Tibial nerve (tissue), 4 donors: ENCODE measurements around the gene ATP5MC2. TPM values are rescaled to one million over a fixed set of nuclear protein-coding genes. Genes with fewer than 3 reads are reported as not detected.

ENCODE experiments used
- DNase-seq, 2 donors: peaks; one replicate each; pipeline ENCODE4 v3.0.0-alpha.2; 2019; ENCODE audit warnings: low spot score in 2 of 2
- H3K27ac ChIP-seq, 4 donors: fragments of 200-600 bp; sonication (generic) in 3 of 4; one replicate each; pipeline ENCODE4 v1.5.1; 2017 to 2019; ENCODE audit warnings: mild to moderate bottlenecking in 1 of 4
- H3K27me3 ChIP-seq, 2 donors: fragments of 200-600 bp; sonication (generic) in 1 of 2; one replicate each; pipeline versions ENCODE4 v1.5.1 to v1.6.0; 2017 to 2019
- H3K36me3 ChIP-seq, 3 donors: fragments of 200-600 bp; sonication (generic); one replicate each; pipeline ENCODE4 v1.5.1; 2018 to 2019
- H3K4me1 ChIP-seq, 4 donors: fragments of 200-600 bp; sonication (generic) in 3 of 4; one replicate each; pipeline ENCODE4 v1.5.1; 2017 to 2019
- H3K4me3 ChIP-seq, 4 donors: fragments of 200-600 bp; sonication (generic) in 3 of 4; one replicate each; pipeline ENCODE4 v1.5.1; 2017 to 2019; ENCODE audit warnings: mild to moderate bottlenecking in 1 of 4, moderate library complexity in 1 of 4
- H3K9me3 ChIP-seq, 4 donors: fragments of 200-600 bp; sonication (generic) in 3 of 4; one replicate each; pipeline ENCODE4 v1.5.1; 2017 to 2019
- CTCF ChIP-seq, 5 experiments: fragments of 200-600 bp in 3 of 5; fragments of 450-650 bp in 2 of 5; sonication (generic) in 3 of 5; IDR thresholded peaks; one replicate each; pipeline ENCODE4 v1.5.1; 2016 to 2019; ENCODE audit warnings: antibody characterized with exemption in 5 of 5, mild to moderate bottlenecking in 3 of 5, moderate library complexity in 2 of 5
- EP300 ChIP-seq, 2 donors: sonication (generic); formaldehyde crosslinking; IDR thresholded peaks; one replicate each; pipeline ENCODE4 v1.6.1; 2017; ENCODE audit warnings: antibody characterized with exemption in 2 of 2, mild to moderate bottlenecking in 1 of 2
- POLR2A ChIP-seq, 2 donors: fragments of 450-650 bp; IDR thresholded peaks; one replicate each; pipeline ENCODE4 v1.6.1; 2017; ENCODE audit warnings: antibody characterized with exemption in 2 of 2, mild to moderate bottlenecking in 2 of 2, moderate library complexity in 2 of 2
- WGBS, 2 donors: methylation state at CpG; one replicate each; pipeline ENCODE4 v1.1.5; 2018; 5-methylcytosine and 5-hydroxymethylcytosine counted together
- total RNA-seq, 4 donors: library from RNA; depleted of rRNA; stranded (reverse); fragments of >200 nt; gene quantifications; one replicate each; pipeline ENCODE4 v1.1.0, GENCODE V29; 2016

The ATP5MC2 gene
- total RNA-seq, 4 donors from 2014 or later: 191 to 223 (median 208) TPM

DNA sequence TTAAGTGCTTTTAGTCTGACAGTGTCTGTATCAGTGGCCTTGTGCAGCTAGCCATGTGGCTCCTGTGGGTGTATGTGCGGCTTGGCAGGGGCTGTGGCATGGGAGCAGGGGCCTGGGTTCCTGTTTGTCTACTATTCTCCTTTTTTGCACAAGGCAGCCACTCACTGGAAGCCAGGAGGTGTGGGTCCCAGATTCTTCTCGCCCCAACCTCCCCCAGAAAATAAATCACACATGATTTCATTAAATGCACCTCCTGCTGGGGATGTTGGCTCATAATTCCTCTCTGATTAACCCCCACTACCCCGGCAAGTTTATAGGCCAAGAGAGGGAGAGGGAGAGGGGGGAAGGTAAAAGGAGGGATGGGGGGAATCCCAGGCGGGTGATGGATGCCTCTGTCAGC, 33.8 kb upstream of the ATP5MC2 start:
- Histone ChIP-seq H3K4me3 (no peak overlapping the region), H3K36me3 (peaks cover 0 to 41% (median 0%) of the 10 kb centered on the region in 3 donors), H3K9me3 (no peaks in the 10 kb centered on the region), H3K27me3 (peaks cover 0 to 14% of the 10 kb centered on the region in 2 donors), H3K27ac (no peak overlapping the region), H3K4me1 (peaks cover 0 to 4% (median 0%) of the 10 kb centered on the region in 4 donors)
- 42% methylated on average over 4 of the region's 4 CpGs for WGBS, 2 donors
- TF ChIP-seq EP300 (IDR thresholded peaks at IDR 0.05) (no peak), POLR2A (IDR thresholded peaks at IDR 0.05) (no peak), CTCF (IDR thresholded peaks at IDR 0.05) (no peak)
- no peak for DNase-seq

GRCh38 chr12:53706080-53706479, 30.2 kb upstream of the ATP5MC2 start:
- DNase-seq: no peak
- H3K27me3 ChIP-seq: peaks cover 0 to 47% of the 10 kb centered on the region in 2 donors
- no peak overlapping the region for H3K27ac ChIP-seq
- 76 to 81% methylated on average over 1 of the region's 1 CpG for WGBS, 2 donors
- H3K4me1 ChIP-seq: peaks cover 0 to 8% (median 0%) of the 10 kb centered on the region in 4 donors
- no peaks in the 10 kb centered on the region for H3K9me3 ChIP-seq
- no peak overlapping the region for H3K4me3 ChIP-seq
- peaks cover 0 to 5% (median 0%) of the 10 kb centered on the region in 3 donors for H3K36me3 ChIP-seq
- TF ChIP-seq POLR2A (IDR thresholded peaks at IDR 0.05) (no peak), CTCF (IDR thresholded peaks at IDR 0.05) (no peak)

GRCh38 chr12:53703756-53704155, 27.9 kb upstream of the ATP5MC2 start:
- Histone ChIP-seq H3K4me1 (peaks cover 0 to 4% (median 0%) of the 10 kb centered on the region in 4 donors), H3K27ac (no peak overlapping the region), H3K27me3 (peaks cover 2 to 70% of the 10 kb centered on the region in 2 donors), H3K36me3 (no peaks in the 10 kb centered on the region), H3K9me3 (no peaks in the 10 kb centered on the region), H3K4me3 (no peak overlapping the region)
- DNase-seq: no peak
- WGBS, 2 donors: 72 to 76% methylated on average over 4 of the region's 4 CpGs
- no peak for TF ChIP-seq EP300 (IDR thresholded peaks at IDR 0.05)
- no peak for TF ChIP-seq CTCF (IDR thresholded peaks at IDR 0.05)
- TF ChIP-seq POLR2A (IDR thresholded peaks at IDR 0.05): no peak

GRCh38 chr12:53701518-53702264, 25.8 kb upstream of the ATP5MC2 start:
- TF ChIP-seq CTCF (IDR thresholded peaks at IDR 0.05): peak; percentile 79 to 91 (median 87)
- no peak for TF ChIP-seq POLR2A (IDR thresholded peaks at IDR 0.05)
- Histone ChIP-seq H3K27me3 (peaks cover 2 to 89% of the 10 kb centered on the region in 2 donors), H3K4me3 (no peak overlapping the region), H3K9me3 (no peaks in the 10 kb centered on the region), H3K36me3 (no peaks in the 10 kb centered on the region), H3K4me1 (peaks cover 0 to 8% (median 3%) of the 10 kb centered on the region in 4 donors), H3K27ac (no peak overlapping the region)
- 6 to 7% methylated on average over 8 of the region's 8 CpGs for WGBS, 2 donors
- DNase-seq: peak; percentile 67 to 88

DNA sequence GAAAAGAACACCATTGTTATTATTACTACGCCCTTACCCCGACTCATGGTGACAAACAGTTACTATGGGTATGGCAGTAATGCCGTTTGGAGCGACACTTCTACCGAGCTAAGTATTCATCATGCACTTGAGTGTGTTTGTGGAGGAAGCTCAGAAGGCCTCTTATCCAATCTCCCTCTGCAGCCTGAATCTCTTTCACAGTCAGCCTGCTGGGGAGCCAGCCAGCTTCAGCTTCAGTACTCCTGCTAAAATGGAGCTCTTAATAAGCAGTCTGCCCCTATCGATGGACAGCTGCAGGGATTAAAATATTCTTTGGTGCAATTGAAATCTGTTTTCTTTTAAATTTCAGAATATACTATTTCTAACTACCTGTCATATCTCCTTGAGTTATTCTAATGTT, 24.7 kb upstream of the ATP5MC2 start:
- 46 to 55% methylated on average over 6 of the region's 6 CpGs for WGBS, 2 donors
- Histone ChIP-seq H3K27me3 (peaks cover 2 to 95% of the 10 kb centered on the region in 2 donors), H3K4me1 (peaks cover 0 to 20% (median 13%) of the 10 kb centered on the region in 4 donors), H3K4me3 (no peak overlapping the region), H3K27ac (no peak overlapping the region), H3K36me3 (no peaks in the 10 kb centered on the region), H3K9me3 (no peaks in the 10 kb centered on the region)
- no peak for TF ChIP-seq CTCF (IDR thresholded peaks at IDR 0.05)
- TF ChIP-seq POLR2A (IDR thresholded peaks at IDR 0.05): no peak
- no peak for TF ChIP-seq EP300 (IDR thresholded peaks at IDR 0.05)
- DNase-seq: no peak
